Colonic mucosa (tissue), 4 donors: ENCODE data around the gene MEIS2. TPM values are rescaled to one million over a fixed set of nuclear protein-coding genes. Genes with fewer than 3 reads are reported as not detected.

Source experiments
- DNase-seq: peaks from one replicate; pipeline ENCODE4 v3.0.0-alpha.2; 2020
- H3K27ac ChIP-seq: fragments of 200-600 bp; one replicate; pipeline ENCODE4 v1.8.0; 2021
- H3K27me3 ChIP-seq: fragments of 200-600 bp; one replicate; pipeline ENCODE4 v1.8.0; 2021
- H3K36me3 ChIP-seq: fragments of 200-600 bp; one replicate; pipeline ENCODE4 v1.8.0; 2021
- H3K4me1 ChIP-seq: fragments of 200-600 bp; one replicate; pipeline ENCODE4 v1.8.0; 2021; ENCODE audit warnings: mild to moderate bottlenecking
- H3K4me3 ChIP-seq: fragments of 200-600 bp; one replicate; pipeline ENCODE4 v1.8.0; 2021
- H3K9ac ChIP-seq, 2 donors: one replicate each; pipeline ENCODE4 v1.7.0; 2013; ENCODE audit warnings: control low read depth in 2 of 2, low read depth in 2 of 2, low read length in 2 of 2
- H3K9me3 ChIP-seq: fragments of 200-600 bp; one replicate; pipeline ENCODE4 v1.8.0; 2021
- intact Hi-C: fragments of 100-400 bp; cut with DNase I; formaldehyde crosslinking; loops from one replicate; pipeline ENCODE4 v1.14.1; 2022
- total RNA-seq, 2 donors: library from RNA; stranded (reverse); fragmentation: NEBNext Ultra II Directional in 1 of 2; extraction: Animal tissue kit (Norgen Biotek cat#: 25700) in 1 of 2; gene quantifications; one replicate each; pipeline ENCODE4 v1.2.1, GENCODE V29; 2021
- TF ChIP-seq, protein P1 (sequence below): fragments of 200-600 bp; IDR thresholded peaks from one replicate; pipeline ENCODE4 v1.8.0; 2022; ENCODE audit warnings: antibody characterized with exemption, mild to moderate bottlenecking
- donor health status: healthy.
- donor health status: DM: no; HTN: no; CAD: no.
- donor health status: DM: no; HTN: no; CAD: no.

The MEIS2 gene
- total RNA-seq, 2 donors from 2014 or later: 1.7 to 7.6 TPM

- TF ChIP-seq, protein P1, sequence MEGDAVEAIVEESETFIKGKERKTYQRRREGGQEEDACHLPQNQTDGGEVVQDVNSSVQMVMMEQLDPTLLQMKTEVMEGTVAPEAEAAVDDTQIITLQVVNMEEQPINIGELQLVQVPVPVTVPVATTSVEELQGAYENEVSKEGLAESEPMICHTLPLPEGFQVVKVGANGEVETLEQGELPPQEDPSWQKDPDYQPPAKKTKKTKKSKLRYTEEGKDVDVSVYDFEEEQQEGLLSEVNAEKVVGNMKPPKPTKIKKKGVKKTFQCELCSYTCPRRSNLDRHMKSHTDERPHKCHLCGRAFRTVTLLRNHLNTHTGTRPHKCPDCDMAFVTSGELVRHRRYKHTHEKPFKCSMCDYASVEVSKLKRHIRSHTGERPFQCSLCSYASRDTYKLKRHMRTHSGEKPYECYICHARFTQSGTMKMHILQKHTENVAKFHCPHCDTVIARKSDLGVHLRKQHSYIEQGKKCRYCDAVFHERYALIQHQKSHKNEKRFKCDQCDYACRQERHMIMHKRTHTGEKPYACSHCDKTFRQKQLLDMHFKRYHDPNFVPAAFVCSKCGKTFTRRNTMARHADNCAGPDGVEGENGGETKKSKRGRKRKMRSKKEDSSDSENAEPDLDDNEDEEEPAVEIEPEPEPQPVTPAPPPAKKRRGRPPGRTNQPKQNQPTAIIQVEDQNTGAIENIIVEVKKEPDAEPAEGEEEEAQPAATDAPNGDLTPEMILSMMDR: no peak
- no peak for DNase-seq
- Histone ChIP-seq H3K9me3 (no peaks in the 10 kb centered on the region), H3K4me3 (no peak overlapping the region), H3K27ac (no peak overlapping the region), H3K36me3 (no peaks in the 10 kb centered on the region), H3K27me3 (peaks cover 62% of the 10 kb centered on the region), H3K9ac (no peak overlapping the region), H3K4me1 (no peaks in the 10 kb centered on the region)
- intact Hi-C loops: loop anchor here (10.0 kb wide), 1 partner anchor 1004 kb away; no protein-coding TSS in a partner anchor
Measured at GRCh38 chr15:36880224-36880912, 220.0 kb downstream of the MEIS2 start.

- no peaks in the 10 kb centered on the region for H3K36me3 ChIP-seq
- intact Hi-C loops: loop anchor here (10.0 kb wide), 2 partner anchors 385 to 1005 kb away; no protein-coding TSS in a partner anchor
- no peaks in the 10 kb centered on the region for H3K9me3 ChIP-seq
- H3K27ac ChIP-seq: no peak overlapping the region
- no peaks in the 10 kb centered on the region for H3K4me1 ChIP-seq
- no peak for DNase-seq
- no peak overlapping the region for H3K4me3 ChIP-seq
- TF ChIP-seq, protein P1: no peak
- no peak overlapping the region for H3K9ac ChIP-seq
- peaks cover 59% of the 10 kb centered on the region for H3K27me3 ChIP-seq
Measured at GRCh38 chr15:36879568-36880222, 220.7 kb downstream of the MEIS2 start.

DNA sequence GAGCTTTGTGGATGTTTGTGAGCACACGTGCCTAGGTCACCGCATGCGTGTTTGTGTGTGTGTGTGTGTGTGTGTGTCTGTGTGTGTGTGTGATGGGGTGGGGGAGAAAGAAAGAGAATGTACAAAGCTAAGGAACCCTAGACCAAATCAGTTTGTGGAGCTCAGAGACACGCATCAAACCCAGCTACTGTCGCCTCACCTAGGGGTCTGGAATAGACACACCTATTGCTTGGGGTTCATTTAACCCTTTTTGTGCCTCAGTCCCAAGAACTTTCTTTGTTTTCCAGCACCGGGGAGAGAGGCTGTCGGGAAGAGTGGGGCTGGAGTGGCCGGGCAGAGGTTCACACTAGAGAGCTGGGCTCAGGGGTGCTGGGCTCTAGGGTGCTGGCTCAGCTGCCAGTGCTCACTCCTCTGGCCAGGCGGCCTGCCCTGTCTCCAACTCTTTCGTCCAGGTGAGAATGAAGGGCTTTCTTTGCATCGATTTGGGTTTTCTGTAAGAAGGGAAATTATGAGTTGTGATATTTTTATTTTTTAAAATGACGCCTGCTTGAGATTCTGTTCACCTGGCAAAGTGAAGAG lies 221.6 kb downstream of the MEIS2 start:
- no peak overlapping the region for H3K4me3 ChIP-seq
- no peak overlapping the region for H3K9ac ChIP-seq
- H3K9me3 ChIP-seq: no peaks in the 10 kb centered on the region
- intact Hi-C loops: loop anchor here (10.0 kb wide), 1 partner anchor 384 kb away; no protein-coding TSS in a partner anchor
- no peak for DNase-seq
- TF ChIP-seq, protein P1: no peak
- H3K36me3 ChIP-seq: no peaks in the 10 kb centered on the region
- peaks cover 51% of the 10 kb centered on the region for H3K27me3 ChIP-seq
- H3K4me1 ChIP-seq: no peaks in the 10 kb centered on the region
- no peak overlapping the region for H3K27ac ChIP-seq

DNA sequence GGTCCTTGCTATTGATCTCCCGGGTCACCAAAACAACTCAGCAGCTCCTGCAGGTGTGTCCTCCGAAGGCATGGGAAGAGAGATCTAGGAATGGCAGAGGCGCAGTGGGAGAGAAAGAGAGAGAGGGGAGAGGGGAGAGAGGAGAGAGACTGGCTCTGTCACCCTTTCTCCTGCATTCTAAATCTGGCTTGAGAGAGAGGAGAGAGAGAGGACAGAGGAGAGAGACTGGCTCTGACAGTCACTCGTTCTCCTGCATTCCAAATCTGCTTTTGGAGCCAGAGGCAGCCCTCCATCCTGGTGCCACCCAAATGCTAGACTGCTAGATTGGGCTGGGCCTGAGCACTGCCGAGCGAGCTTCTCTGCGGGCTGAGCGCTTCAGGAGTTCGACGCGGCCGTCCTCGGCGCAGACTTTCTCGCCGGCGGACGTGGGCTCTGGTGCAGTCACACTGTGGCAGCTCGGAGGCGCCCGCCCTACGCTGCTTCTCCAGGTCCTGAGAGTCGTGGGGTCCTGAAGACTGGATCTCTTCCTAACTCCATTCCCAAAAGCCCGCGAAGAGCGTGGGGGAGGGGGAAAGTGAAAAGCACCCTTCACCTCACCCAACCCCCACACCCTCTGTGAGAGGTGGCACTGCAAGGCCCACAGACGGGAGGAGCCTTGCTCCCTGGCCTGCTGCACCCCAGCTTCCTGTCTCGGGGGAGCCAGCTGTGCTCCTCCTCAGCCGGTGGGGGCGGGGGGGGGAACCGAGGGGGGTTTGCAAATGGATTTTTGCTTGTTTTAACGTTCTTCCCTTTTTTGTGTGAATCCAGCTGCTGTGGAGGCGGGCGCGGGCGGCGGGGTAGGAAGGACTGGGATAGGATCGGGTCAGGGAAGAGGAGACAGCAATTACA lies 222.3 kb downstream of the MEIS2 start:
- no peaks in the 10 kb centered on the region for H3K4me1 ChIP-seq
- TF ChIP-seq, protein P1: no peak
- peaks cover 46% of the 10 kb centered on the region for H3K27me3 ChIP-seq
- no peak overlapping the region for H3K4me3 ChIP-seq
- no peaks in the 10 kb centered on the region for H3K36me3 ChIP-seq
- intact Hi-C loops: loop anchor here (10.0 kb wide), 1 partner anchor 383 kb away; no protein-coding TSS in a partner anchor
- no peak for DNase-seq
- H3K9me3 ChIP-seq: no peaks in the 10 kb centered on the region
- H3K27ac ChIP-seq: no peak overlapping the region
- no peak overlapping the region for H3K9ac ChIP-seq

DNA sequence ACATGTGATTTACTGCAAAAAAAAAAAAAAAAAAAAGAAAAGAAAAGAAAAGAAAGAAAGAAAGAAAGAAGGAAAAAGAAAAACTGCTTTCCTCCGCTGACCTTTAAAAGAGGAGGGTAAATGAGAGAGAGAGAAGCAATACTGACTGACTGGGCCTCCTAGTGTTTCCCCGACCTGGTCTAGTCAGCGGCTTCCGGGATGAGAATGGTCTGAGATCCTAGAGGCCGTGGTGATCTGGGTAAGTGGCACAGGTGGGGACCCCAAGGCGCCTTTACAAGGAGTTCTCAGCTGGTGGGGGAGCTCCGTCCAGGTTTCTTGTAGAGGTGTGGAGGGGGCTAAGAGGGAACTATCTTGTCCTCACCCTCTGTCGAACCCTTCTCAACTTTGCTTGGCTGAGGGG lies 223.1 kb downstream of the MEIS2 start:
- intact Hi-C loops: loop anchor here (10.0 kb wide), 1 partner anchor 382 kb away; no protein-coding TSS in a partner anchor
- Histone ChIP-seq H3K9me3 (no peaks in the 10 kb centered on the region), H3K9ac (no peak overlapping the region), H3K4me1 (no peaks in the 10 kb centered on the region), H3K36me3 (no peaks in the 10 kb centered on the region), H3K27me3 (peaks cover 43% of the 10 kb centered on the region), H3K4me3 (no peak overlapping the region), H3K27ac (no peak overlapping the region)
- no peak for DNase-seq
- TF ChIP-seq, protein P1: no peak
